Psoas muscle (tissue), 8 donors: Measurements from ENCODE around the gene MLLT3. TPM values are rescaled to one million over a fixed set of nuclear protein-coding genes. Genes with fewer than 3 reads are reported as not detected.

Experiments used
- ATAC-seq, 4 donors: fragments of 200-7000 bp; cut with Tn5 transposase; one replicate each; pipeline ENCODE4 v1.9.1; 2020; ENCODE audit warnings: moderate library complexity in 3 of 4, mild to moderate bottlenecking in 2 of 4
- DNase-seq, 2 donors: peaks; one replicate each; pipeline ENCODE4 v3.0.0-alpha.2; 2020
- H3K27ac ChIP-seq: fragments of 200-600 bp; one replicate; pipeline ENCODE4 v1.8.0; 2022
- H3K27me3 ChIP-seq, 3 donors: fragments of 200-600 bp in 1 of 3; one replicate each; pipeline versions ENCODE4 v1.6.1 to v1.8.0; 2013 to 2022; ENCODE audit warnings: low read length in 2 of 3, mild to moderate bottlenecking in 2 of 3, moderate library complexity in 1 of 3; ENCODE audit not compliant: insufficient read depth in 3 of 3
- H3K36me3 ChIP-seq, 2 donors: fragments of 200-600 bp in 1 of 2; one replicate each; pipeline versions ENCODE4 v1.6.1 to v1.8.0; 2013 to 2022; ENCODE audit warnings: low read depth in 1 of 2, mild to moderate bottlenecking in 1 of 2, moderate library complexity in 1 of 2; ENCODE audit not compliant: insufficient read depth in 1 of 2
- H3K4me1 ChIP-seq: fragments of 200-600 bp; one replicate; pipeline ENCODE4 v1.8.0; 2022
- H3K4me3 ChIP-seq: fragments of 200-600 bp; one replicate; pipeline ENCODE4 v1.8.0; 2022; ENCODE audit warnings: mild to moderate bottlenecking
- H3K9me3 ChIP-seq: fragments of 200-600 bp; one replicate; pipeline ENCODE4 v1.8.0; 2022
- WGBS, 3 donors: extraction: QIAGEN DNeasy Blood & Tissue Kit; methylation state at CpG; one replicate each; pipeline versions ENCODE4 v1.1.6 to v1.1.7; 2013; 5-methylcytosine and 5-hydroxymethylcytosine counted together
- intact Hi-C, 2 donors: fragments of 100-400 bp; cut with DNase I; formaldehyde crosslinking; loops; one replicate each; pipeline versions ENCODE4 v1.11.0 to v1.14.2; 2022
- polyA plus RNA-seq, 3 donors: library from polyadenylated mRNA; stranded (reverse); fragments of 200-250 nt; gene quantifications; one replicate each; pipeline ENCODE4 v1.2.3, GENCODE V29; 2013
- total RNA-seq, 4 donors: library from RNA; stranded (reverse); fragmentation: NEBNext Ultra II Directional in 2 of 4; extraction: Animal tissue kit (Norgen Biotek cat#: 25700) in 2 of 4; gene quantifications; one replicate each; pipeline versions ENCODE4 v1.2.1 to v1.2.4, GENCODE V29; 2021 to 2023
- TF ChIP-seq, protein P1 (sequence below): fragments of 200-600 bp; IDR thresholded peaks from one replicate; pipeline ENCODE4 v1.8.0; 2022; ENCODE audit warnings: antibody characterized with exemption
- donor health status: healthy with polysubstance abuse.
- donor health status: DM: no; HTN: no; CAD: no; lungs with moderate emphysema.
- donor health status: Bipolar disorder and iron deficiency.
- donor health status: healthy.
- donor health status: DM: yes; HTN: yes; CAD: no.
- donor health status: DM: no; HTN: no; CAD: no.
- donor health status: DM: no; HTN: no; CAD: no.
- donor health status: DM: yes; HTN: yes; CAD: no.

The MLLT3 gene
- total and polyA plus RNA-seq, 7 donors, result 1.2 to 9.8 (median 3.3) TPM

DNA sequence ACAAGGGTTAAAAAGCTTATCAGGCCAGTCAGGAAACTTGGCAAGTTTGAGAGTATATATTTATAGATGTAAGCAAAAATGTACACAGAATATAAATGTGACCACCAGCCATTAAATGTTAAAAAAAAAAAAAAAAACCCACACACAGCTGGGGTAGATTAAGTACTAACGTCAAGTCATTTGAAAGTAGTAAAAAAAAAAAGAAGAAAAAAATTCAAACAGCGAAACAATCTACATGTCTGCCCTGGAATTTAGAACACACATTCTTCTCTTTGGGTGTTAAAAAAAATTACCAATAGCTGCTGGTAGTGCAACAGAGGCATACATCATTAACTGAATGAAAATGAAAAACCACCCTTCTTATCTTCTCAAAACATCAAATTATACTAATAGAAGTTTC lies 269.7 kb downstream of the MLLT3 start:
- Histone ChIP-seq H3K4me3 (no peak overlapping the region), H3K27me3 (no peaks in the 10 kb centered on the region), H3K9me3 (no peaks in the 10 kb centered on the region), H3K36me3 (no peaks in the 10 kb centered on the region), H3K4me1 (peaks cover 23% of the 10 kb centered on the region), H3K27ac (no peak overlapping the region)
- ATAC-seq (no peak), DNase-seq (no peak)
- WGBS, 3 donors, result 77 to 91% (median 83%) methylated on average over 2 of the region's 2 CpGs
- intact Hi-C loops, result loop anchor here (5.0 to 10.0 kb wide), 3 partner anchors 272 to 762 kb away; partner anchors contain the start of gene MLLT3 (in 1 of the 2)
- TF ChIP-seq, protein P1, sequence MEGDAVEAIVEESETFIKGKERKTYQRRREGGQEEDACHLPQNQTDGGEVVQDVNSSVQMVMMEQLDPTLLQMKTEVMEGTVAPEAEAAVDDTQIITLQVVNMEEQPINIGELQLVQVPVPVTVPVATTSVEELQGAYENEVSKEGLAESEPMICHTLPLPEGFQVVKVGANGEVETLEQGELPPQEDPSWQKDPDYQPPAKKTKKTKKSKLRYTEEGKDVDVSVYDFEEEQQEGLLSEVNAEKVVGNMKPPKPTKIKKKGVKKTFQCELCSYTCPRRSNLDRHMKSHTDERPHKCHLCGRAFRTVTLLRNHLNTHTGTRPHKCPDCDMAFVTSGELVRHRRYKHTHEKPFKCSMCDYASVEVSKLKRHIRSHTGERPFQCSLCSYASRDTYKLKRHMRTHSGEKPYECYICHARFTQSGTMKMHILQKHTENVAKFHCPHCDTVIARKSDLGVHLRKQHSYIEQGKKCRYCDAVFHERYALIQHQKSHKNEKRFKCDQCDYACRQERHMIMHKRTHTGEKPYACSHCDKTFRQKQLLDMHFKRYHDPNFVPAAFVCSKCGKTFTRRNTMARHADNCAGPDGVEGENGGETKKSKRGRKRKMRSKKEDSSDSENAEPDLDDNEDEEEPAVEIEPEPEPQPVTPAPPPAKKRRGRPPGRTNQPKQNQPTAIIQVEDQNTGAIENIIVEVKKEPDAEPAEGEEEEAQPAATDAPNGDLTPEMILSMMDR, result no peak

DNA sequence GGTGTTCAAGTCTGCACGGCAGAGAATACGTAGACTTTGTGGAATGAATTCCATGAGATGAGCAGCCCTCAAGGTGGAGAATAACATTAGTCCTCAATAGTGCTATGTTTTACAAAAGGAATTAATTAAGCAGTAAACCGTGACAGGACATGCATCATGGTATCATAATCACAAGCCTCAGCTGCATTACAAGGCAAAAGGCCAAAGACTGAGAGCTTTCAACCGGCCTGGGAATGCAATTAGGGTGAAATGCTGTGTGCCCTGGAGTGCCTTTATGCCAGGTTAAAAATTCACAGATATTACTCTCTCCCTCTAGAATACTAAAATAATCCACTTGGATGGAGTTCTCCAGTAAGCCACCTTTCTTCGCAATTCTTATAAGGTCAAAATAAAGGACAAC lies 270.6 kb downstream of the MLLT3 start:
- TF ChIP-seq, protein P1, result no peak
- ATAC-seq, result no peak
- intact Hi-C loops, result loop anchor here (5.0 to 10.0 kb wide), 3 partner anchors 273 to 763 kb away; partner anchors contain the start of gene MLLT3 (in 1 of the 2)

DNA sequence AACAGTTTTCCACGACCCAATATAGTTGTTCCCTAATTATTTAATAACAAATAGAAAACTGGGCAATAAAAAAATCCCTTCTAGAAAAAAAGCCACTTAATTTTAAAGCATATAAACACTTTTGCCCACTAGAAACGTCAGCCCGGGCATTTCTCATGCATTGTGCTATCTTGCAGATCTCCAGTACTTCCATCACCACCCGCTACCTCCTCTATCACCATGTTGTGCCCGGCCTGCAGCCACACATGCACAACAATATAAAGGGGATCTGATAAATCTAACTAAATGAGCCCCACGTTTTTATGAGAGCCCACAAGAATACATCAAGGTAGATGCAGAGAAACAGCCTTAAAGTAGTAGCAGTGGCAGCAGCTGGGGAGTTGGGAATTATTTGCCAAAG lies 272.7 kb downstream of the MLLT3 start:
- Histone ChIP-seq H3K4me1 (peaks cover 6% of the 10 kb centered on the region), H3K9me3 (no peaks in the 10 kb centered on the region), H3K27ac (no peak overlapping the region), H3K4me3 (no peak overlapping the region), H3K36me3 (no peaks in the 10 kb centered on the region), H3K27me3 (no peaks in the 10 kb centered on the region)
- intact Hi-C loops, result no loop called here
- 93 to 94% (median 93%) methylated on average over 6 of the region's 6 CpGs for WGBS, 3 donors
- TF ChIP-seq, protein P1, result no peak
- DNase-seq, result no peak
- no peak for ATAC-seq

More for the DNA sequence above, 270.6 kb downstream of the MLLT3 start:
- Histone ChIP-seq H3K36me3 (no peaks in the 10 kb centered on the region), H3K27me3 (no peaks in the 10 kb centered on the region), H3K4me1 (peaks cover 16% of the 10 kb centered on the region), H3K4me3 (no peak overlapping the region), H3K9me3 (no peaks in the 10 kb centered on the region), H3K27ac (no peak overlapping the region)
- 56 to 66% (median 59%) methylated on average over 5 of the region's 5 CpGs for WGBS, 3 donors
- DNase-seq, result no peak

DNA sequence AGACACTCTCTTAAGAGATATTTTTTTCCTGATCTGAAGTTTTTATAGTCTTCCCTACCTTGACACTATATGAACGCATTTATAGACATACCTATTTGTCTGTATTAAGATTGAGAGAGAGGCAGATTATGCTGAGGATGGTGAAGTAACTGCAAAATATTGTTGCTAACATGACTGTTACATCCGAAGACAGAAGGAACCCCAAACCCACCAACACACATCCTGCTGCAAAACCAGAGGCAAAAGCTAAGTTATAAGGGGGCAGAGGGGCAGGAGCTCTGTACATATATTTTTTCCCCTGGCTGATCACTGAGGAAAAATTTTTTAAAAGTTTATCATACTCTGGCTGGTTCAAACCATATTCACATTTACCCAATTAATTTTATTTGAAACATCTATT lies 279.0 kb downstream of the MLLT3 start:
- no peak for DNase-seq
- TF ChIP-seq, protein P1, result no peak
- no peak overlapping the region for H3K4me3 ChIP-seq
- intact Hi-C loops, result no loop called here
- H3K27ac ChIP-seq, result no peak overlapping the region
- H3K9me3 ChIP-seq, result no peaks in the 10 kb centered on the region
- H3K36me3 ChIP-seq, result no peaks in the 10 kb centered on the region
- 93 to 96% (median 94%) methylated on average over 2 of the region's 2 CpGs for WGBS, 3 donors
- H3K27me3 ChIP-seq, result no peaks in the 10 kb centered on the region
- H3K4me1 ChIP-seq, result no peaks in the 10 kb centered on the region
- no peak for ATAC-seq

DNA sequence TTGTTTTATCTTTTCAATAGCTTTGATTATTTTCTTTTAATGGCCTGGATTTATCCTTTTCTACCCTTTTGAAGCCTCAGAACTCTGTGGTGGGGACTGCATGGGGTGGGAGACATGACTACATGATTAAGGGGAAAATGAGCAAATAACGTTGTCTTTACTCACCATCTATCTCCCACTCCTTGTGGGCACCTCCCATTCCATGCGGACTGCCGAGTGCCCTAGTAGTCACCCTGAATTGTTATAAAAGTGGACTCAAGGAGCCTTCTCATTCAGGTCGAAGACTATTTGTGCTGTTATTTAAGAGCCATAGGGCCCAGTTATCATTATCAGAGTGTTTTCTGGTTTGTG lies 281.8 kb downstream of the MLLT3 start:
- 70 to 74% (median 73%) methylated on average over 4 of the region's 4 CpGs for WGBS, 3 donors
- Histone ChIP-seq H3K9me3 (no peaks in the 10 kb centered on the region), H3K27ac (no peak overlapping the region), H3K36me3 (no peaks in the 10 kb centered on the region), H3K4me3 (no peak overlapping the region), H3K27me3 (peaks cover 0 to 6% (median 1%) of the 10 kb centered on the region in 3 donors), H3K4me1 (no peaks in the 10 kb centered on the region)
- ATAC-seq (no peak), DNase-seq (no peak)
- intact Hi-C loops, result no loop called here
- TF ChIP-seq, protein P1, result no peak
